Prostate gland (tissue), 2 donors: Measurements from ENCODE around the gene ANKRD44.

Experiments
- POLR2A ChIP-seq: fragments of 450-650 bp; IDR thresholded peaks from one replicate; pipeline ENCODE4 v1.6.1; 2016; ENCODE audit warnings: antibody characterized with exemption, mild to moderate bottlenecking
- TF ChIP-seq, protein P1 (sequence below), 4 experiments: fragments of 200-600 bp in 2 of 4; fragments of 450-650 bp in 2 of 4; sonication (generic) in 2 of 4; IDR thresholded peaks; 1 replicate in 3 of 4; 2 replicates in 1 of 4; pipeline ENCODE4 v1.5.1; 2016 to 2019; ENCODE audit warnings: antibody characterized with exemption in 4 of 4, mild to moderate bottlenecking in 2 of 4, moderate library complexity in 2 of 4

DNA sequence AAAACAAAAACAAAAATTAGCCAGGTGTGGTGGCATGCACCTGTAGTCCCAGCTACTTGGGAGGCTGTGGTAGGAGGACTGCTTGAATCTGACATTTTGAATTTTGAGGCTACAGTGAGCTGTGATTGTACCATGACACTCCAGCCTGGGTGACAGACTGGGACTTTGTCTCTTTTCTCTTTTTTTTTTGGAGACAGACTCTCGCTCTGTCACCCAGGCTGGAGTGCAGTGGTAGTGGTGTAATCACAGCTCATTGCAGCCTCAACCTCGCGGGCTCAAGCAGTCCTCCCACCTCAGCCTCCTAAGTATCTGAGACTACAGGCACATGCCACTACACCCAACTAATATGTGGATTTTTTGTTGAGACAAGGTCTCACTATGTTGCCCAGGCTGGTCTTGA lies 35.6 kb downstream of the ANKRD44 start:
- TF ChIP-seq, protein P1, sequence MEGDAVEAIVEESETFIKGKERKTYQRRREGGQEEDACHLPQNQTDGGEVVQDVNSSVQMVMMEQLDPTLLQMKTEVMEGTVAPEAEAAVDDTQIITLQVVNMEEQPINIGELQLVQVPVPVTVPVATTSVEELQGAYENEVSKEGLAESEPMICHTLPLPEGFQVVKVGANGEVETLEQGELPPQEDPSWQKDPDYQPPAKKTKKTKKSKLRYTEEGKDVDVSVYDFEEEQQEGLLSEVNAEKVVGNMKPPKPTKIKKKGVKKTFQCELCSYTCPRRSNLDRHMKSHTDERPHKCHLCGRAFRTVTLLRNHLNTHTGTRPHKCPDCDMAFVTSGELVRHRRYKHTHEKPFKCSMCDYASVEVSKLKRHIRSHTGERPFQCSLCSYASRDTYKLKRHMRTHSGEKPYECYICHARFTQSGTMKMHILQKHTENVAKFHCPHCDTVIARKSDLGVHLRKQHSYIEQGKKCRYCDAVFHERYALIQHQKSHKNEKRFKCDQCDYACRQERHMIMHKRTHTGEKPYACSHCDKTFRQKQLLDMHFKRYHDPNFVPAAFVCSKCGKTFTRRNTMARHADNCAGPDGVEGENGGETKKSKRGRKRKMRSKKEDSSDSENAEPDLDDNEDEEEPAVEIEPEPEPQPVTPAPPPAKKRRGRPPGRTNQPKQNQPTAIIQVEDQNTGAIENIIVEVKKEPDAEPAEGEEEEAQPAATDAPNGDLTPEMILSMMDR (IDR thresholded peaks at IDR 0.05): no peak
- TF ChIP-seq POLR2A: no peak
